ENCODE measurements around the gene RAB37.

The RAB37 gene

GRCh38 chr17:74736513-74737298 is at the start of gene RAB37:
TSS of gene RAB37 (plus strand) at chr17:74737256. CDS start at chr17:74737273, 17 bp downstream.
- no peak for DNase-seq (ENCODE audit: low read depth in 2 of 3, low spot score in 1 of 3)

- DNase-seq (ENCODE audit: low read depth in 2 of 3, low spot score in 1 of 3), result no peak
These were observed 49.2 kb upstream of the RAB37 start for GRCh38 chr17:74687886-74688285.

- DNase-seq (ENCODE audit: low read depth in 2 of 3, low spot score in 1 of 3), result no peak
These were observed 46.6 kb upstream of the RAB37 start for GRCh38 chr17:74690409-74690825.

GRCh38 chr17:74691151-74691550 is 45.9 kb upstream of the RAB37 start:
- DNase-seq (ENCODE audit: low read depth in 2 of 3, low spot score in 1 of 3), result no peak

- no peak for DNase-seq (ENCODE audit: low read depth in 2 of 3, low spot score in 1 of 3)
These were observed 43.0 kb upstream of the RAB37 start for GRCh38 chr17:74694081-74694480.

- no peak for DNase-seq (ENCODE audit: low read depth in 2 of 3, low spot score in 1 of 3)
These were observed 41.4 kb upstream of the RAB37 start for GRCh38 chr17:74695629-74696028.

GRCh38 chr17:74697515-74697914 is 39.5 kb upstream of the RAB37 start:
- no peak for DNase-seq (ENCODE audit: low read depth in 2 of 3, low spot score in 1 of 3)

- no peak for DNase-seq (ENCODE audit: low read depth in 2 of 3, low spot score in 1 of 3)
These were observed 39.0 kb upstream of the RAB37 start for GRCh38 chr17:74698069-74698468.

- DNase-seq (ENCODE audit: low read depth in 2 of 3, low spot score in 1 of 3), result no peak
These were observed 37.8 kb upstream of the RAB37 start for GRCh38 chr17:74699236-74699635.

GRCh38 chr17:74702116-74702871 is 34.8 kb upstream of the RAB37 start:
- no peak for DNase-seq (ENCODE audit: low read depth in 2 of 3, low spot score in 1 of 3)

GRCh38 chr17:74703311-74703710 is 33.7 kb upstream of the RAB37 start:
- DNase-seq (ENCODE audit: low read depth in 2 of 3, low spot score in 1 of 3), result no peak

- no peak for DNase-seq (ENCODE audit: low read depth in 2 of 3, low spot score in 1 of 3)
These were observed 32.5 kb upstream of the RAB37 start for GRCh38 chr17:74704544-74704943.

GRCh38 chr17:74711058-74711824 is 25.8 kb upstream of the RAB37 start:
- DNase-seq (ENCODE audit: low read depth in 2 of 3, low spot score in 1 of 3), result no peak

GRCh38 chr17:74712301-74712700 is 24.8 kb upstream of the RAB37 start:
- DNase-seq (ENCODE audit: low read depth in 2 of 3, low spot score in 1 of 3), result no peak

- no peak for DNase-seq (ENCODE audit: low read depth in 2 of 3, low spot score in 1 of 3)
These were observed 24.3 kb upstream of the RAB37 start, which contains the start of gene CD300LF for GRCh38 chr17:74712756-74713155. TSS of gene CD300LF (minus strand) at chr17:74712923. CDS start at chr17:74712866, 57 bp downstream.

- no peak for DNase-seq (ENCODE audit: low read depth in 2 of 3, low spot score in 1 of 3)
These were observed 23.8 kb upstream of the RAB37 start for GRCh38 chr17:74713171-74713755.

- no peak for DNase-seq (ENCODE audit: low read depth in 2 of 3, low spot score in 1 of 3)
These were observed 21.9 kb upstream of the RAB37 start for GRCh38 chr17:74715144-74715543.

- DNase-seq (ENCODE audit: low read depth in 2 of 3, low spot score in 1 of 3), result no peak
These were observed 16.6 kb upstream of the RAB37 start for GRCh38 chr17:74720506-74720905.

GRCh38 chr17:74722782-74723181 is 14.3 kb upstream of the RAB37 start:
- DNase-seq (ENCODE audit: low read depth in 2 of 3, low spot score in 1 of 3), result no peak

GRCh38 chr17:74723891-74724290 is 13.2 kb upstream of the RAB37 start:
- no peak for DNase-seq (ENCODE audit: low read depth in 2 of 3, low spot score in 1 of 3)

- DNase-seq (ENCODE audit: low read depth in 2 of 3, low spot score in 1 of 3), result no peak
These were observed 11.9 kb upstream of the RAB37 start for GRCh38 chr17:74725111-74725510.

Measured in stimulated activated CD4-positive, alpha-beta T cell treated with anti-CD3 and anti-CD28 coated beads, Interleukin-12 subunit alpha, Interleukin-12 subunit beta, amount 100 ng/mL, for 48 hours (primary cell).